D721Med (cell line): ENCODE results near the gene DNAJC15.

Experiments used
- DNase-seq: peaks from one replicate; pipeline ENCODE4 v3.0.0; 2011; ENCODE audit warnings: low spot score; ENCODE audit not compliant: insufficient read length
- FAIRE-seq: peaks from 2 replicates; lab custom pipeline; 2011; peaks lifted over from hg19 to GRCh38; lab: Jason Lieb, UNC
- CTCF ChIP-seq: IDR thresholded peaks from 2 replicates; pipeline ENCODE4 v1.5.1; 2012; ENCODE audit warnings: mild to moderate bottlenecking, control low read depth; ENCODE audit not compliant: insufficient read depth; ENCODE audit errors: missing control alignments

Gene DNAJC15

DNA sequence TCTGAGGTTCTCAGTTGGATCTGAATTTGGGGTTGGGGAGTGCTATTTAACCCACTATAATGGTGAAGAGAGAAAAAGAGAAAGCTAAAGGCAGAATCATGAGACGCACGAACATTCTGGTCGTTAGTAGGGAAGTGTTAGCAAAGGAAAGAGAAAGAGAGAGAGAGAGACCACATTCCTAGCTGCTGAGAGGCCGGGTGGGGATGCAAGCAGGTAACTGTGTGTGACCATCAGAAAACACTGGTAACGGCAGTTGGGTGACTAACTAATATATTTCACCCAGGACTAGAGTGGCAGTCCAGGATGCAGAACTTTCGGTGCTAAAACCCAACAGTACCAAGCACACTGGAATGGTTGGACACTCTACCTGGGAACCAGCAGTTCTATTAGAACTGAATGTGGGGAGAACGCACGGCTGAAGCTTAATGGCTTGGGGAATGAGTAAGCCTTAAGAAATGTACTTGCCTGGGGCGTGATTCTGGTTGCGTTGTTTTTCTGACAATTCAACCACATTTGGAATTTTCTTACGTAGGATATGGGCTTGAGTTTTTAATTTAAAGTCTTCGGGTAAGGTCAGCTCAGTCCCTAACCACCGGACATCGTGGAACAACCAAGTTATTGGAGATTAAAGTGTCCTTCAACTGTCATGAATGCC is 130.2 kb downstream of the DNAJC15 start:
- DNase-seq (no peak), FAIRE-seq (no peak)
- TF ChIP-seq CTCF, result no peak

DNA sequence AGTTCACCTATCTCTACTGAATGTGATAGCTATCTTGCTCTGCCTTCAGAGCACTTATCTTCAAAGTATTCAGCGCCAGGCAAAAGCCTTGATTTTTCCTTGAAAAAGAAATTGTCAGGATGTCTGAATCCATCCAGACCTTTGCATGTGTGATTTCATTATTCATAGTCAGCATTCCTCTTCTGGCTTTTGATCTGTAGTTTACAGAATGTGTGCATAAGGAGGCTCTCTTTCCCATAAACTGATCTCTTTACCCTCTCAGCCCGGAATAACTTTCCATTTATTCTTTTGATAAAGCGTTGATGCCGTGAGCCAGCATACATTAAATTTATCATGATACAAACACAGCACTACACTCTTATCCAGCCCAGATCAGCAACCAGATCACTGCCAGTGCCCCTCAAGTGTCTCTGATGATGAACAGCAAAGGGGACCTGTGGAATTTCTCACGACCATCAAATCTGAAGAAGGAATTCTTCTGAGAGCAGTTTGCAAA is 130.8 kb downstream of the DNAJC15 start:
- DNase-seq (no peak), FAIRE-seq (no peak)
- no peak for TF ChIP-seq CTCF

DNA sequence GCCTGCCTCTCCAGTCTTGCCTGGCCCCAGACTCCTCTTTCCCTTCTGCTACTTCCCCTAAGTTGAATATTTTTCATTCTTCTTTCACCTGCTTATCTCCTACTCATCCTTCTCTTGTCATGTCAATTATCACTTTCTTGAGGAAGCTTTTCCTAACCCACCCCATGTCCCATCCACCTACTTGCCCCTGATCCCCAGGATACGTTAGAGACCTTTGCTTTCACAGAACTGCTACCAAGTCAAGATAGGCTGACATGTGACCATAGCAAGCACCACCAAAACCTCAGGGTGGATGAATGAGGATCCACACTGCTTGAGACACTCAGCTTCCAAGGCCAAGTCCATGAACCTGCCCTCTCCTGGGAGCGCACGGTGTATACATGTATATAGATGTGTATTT is 131.5 kb downstream of the DNAJC15 start:
- no peak for TF ChIP-seq CTCF
- DNase-seq (no peak), FAIRE-seq (no peak)

DNA sequence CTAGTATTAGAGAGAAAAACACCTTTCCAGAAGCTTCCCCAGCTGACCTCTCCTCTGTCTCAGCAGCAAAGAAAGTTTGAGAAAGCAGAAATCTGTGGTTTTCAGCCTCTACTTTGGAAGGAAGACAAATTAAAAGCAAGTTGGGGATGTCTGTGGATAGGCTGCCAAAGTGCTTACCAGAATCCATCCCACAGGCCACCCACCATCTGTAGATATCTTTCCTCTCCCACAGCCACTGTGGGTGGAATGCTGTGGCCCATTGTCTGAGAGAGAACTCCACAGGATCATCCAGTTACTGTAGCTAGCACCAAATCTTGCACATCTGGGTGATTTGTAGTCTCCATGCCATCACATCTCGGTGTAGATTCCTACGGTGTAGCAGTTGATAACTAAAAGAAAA is 133.5 kb downstream of the DNAJC15 start:
- no peak for FAIRE-seq
- no peak for TF ChIP-seq CTCF
- no peak for DNase-seq

- TF ChIP-seq CTCF, result no peak
- FAIRE-seq, result no peak
- no peak for DNase-seq
Measured at GRCh38 chr13:43157796-43158195, 134.4 kb downstream of the DNAJC15 start.

DNA sequence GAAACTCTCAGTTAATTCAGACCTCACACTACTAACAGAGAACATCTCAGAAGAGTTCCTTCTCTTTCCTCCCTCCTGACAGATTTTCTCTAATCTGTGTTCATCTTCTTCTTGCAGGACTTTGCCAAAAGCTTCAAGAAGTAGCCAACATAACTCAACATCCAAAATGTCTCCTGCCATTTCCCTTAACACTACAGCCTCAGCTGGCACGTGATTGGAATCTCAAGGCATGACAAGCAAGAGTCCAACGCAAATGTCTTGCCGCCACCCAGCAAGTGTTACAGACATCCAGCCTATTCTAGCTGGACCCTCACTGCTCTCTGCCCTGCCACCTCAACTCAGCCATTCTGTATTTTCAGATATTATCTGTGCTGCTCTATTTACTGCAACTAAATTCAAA is 135.1 kb downstream of the DNAJC15 start:
- TF ChIP-seq CTCF, result no peak
- no peak for FAIRE-seq
- no peak for DNase-seq

DNA sequence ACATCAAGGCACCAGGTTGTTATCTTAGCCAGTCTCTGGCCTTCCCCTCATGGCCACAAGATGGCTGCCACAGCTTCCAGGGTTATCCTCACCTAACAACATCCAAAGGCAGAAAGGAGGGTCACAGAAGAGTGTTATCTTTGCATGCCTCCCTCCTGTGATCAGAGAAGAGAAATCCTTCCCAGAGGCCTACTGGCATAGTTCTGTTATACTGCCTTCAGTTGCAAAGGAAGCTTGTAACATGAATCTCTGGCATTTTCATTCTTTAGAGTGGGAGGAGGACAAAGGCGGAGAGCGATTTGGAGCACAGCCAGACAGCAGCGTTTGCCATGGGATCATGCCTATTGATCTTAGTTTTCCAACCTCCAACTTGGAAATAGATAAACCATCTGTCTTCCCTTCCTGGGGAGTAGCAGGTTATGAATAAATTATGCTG is 135.7 kb downstream of the DNAJC15 start:
- DNase-seq (no peak), FAIRE-seq (no peak)
- TF ChIP-seq CTCF, result no peak
